Measurements from ENCODE around the gene SCNN1A. TPM values are rescaled to one million over a fixed set of nuclear protein-coding genes. Genes with fewer than 3 reads are reported as not detected.
A peak's percentile ranks its signal among the peaks of the same experiment; 100 is the strongest.

SCNN1A gene
- total and polyA plus RNA-seq, 2 of the 4 experiments (the other 2 are of a cell fraction) = 0.41 TPM; not detected in 1

- no peaks in the 10 kb centered on the region for H3K9me3 ChIP-seq (ENCODE audit: control insufficient read depth, insufficient read depth, low read length)
- ChIA-PET CTCF (interaction anchor here (0.6 to 1.4 kb wide), 5 partner anchors 10 to 335 kb away, joined by 3 to 5 read pairs (median 3); partner anchors contain the start of gene LTBR), POLR2A (ENCODE audit: unreplicated experiment) (interaction anchor here (0.6 kb wide), 1 partner anchor 13 kb away, joined by 3 read pairs; no protein-coding TSS in a partner anchor)
- dilution Hi-C loops (cut with HindIII; ENCODE audit: low sequenced_read_pairs, unreplicated experiment) (no loop called here), in situ Hi-C loops (cut with MboI; ENCODE audit: low sequenced_read_pairs) (no loop called here), intact Hi-C loops (cut with micrococcal nuclease) (loop anchor here (1.0 kb wide), 1 partner anchor 142 kb away; no protein-coding TSS in a partner anchor)
- ATAC-seq (ENCODE audit: low read depth) = peak; percentile 64
- H3K4ac ChIP-seq (ENCODE audit: low read depth, low read length) = peak overlapping the region; percentile 70
- peak overlapping the region; percentile 34 for H4K91ac ChIP-seq (ENCODE audit: insufficient read depth, low read depth, low read length)
- H2AK5ac ChIP-seq (ENCODE audit: low read depth, low read length) = peak overlapping the region; percentile 68
- H3K18ac ChIP-seq (ENCODE audit: low read depth, low read length) = peak overlapping the region; percentile 3
- H4K5ac ChIP-seq (ENCODE audit: low read depth, low read length) = peak overlapping the region; percentile 34
- peak overlapping the region; percentile 27 for H3K4me2 ChIP-seq (ENCODE audit: low read depth, low read length)
- peaks cover 25% of the 10 kb centered on the region for H3K4me1 ChIP-seq (ENCODE audit: control insufficient read depth, insufficient read depth, low read length)
- H3K27me3 ChIP-seq (ENCODE audit: control insufficient read depth, insufficient read depth, low read length) = no peaks in the 10 kb centered on the region
- H2AK9ac ChIP-seq (replicated peaks; ENCODE audit: low read depth, low read length, poor library complexity) = peak overlapping the region; percentile 13
- 14% methylated on average over 9 of the region's 14 CpGs; no CpG with 5 or more reads in 1 of the 2 experiments for WGBS, 2 experiments (ENCODE audit: extremely low coverage in 2 of 2, insufficient read length in 1 of 2)
- H2AFZ ChIP-seq (replicated peaks; ENCODE audit: low read length, poor library complexity) = peak overlapping the region; percentile 38
- H4K20me1 ChIP-seq (ENCODE audit: insufficient read depth, low read length) = peaks cover 16% of the 10 kb centered on the region; the same call in 1 of the 2 replicates
- peaks cover 26% of the 10 kb centered on the region for H3K36me3 ChIP-seq (ENCODE audit: control insufficient read depth, insufficient read depth, low read length)
- no peak overlapping the region for H3K4me3 ChIP-seq (ENCODE audit: insufficient read depth, low read depth, low read length)
- H2BK5ac ChIP-seq (ENCODE audit: low read depth, low read length, poor library complexity, severe bottlenecking) = peak overlapping the region; percentile 37
- H2BK20ac ChIP-seq (ENCODE audit: low read depth, low read length) = 0 out of 2 replicates have a peak overlapping the region, but pooled peaks have one; percentile 13
- H4K8ac ChIP-seq (ENCODE audit: low read depth in 2 of 2, low read length in 2 of 2) = peak overlapping the region; percentile 24 to 76
- no peak overlapping the region for H3K56ac ChIP-seq (ENCODE audit: extremely low read depth, insufficient read depth, low read length)
- H3K79me1 ChIP-seq (ENCODE audit: low read depth in 1 of 2, low read length in 2 of 2) = peaks cover 12 to 38% of the 10 kb centered on the region in 2 experiments; a peak in 3 of 4 replicates
- peak overlapping the region; percentile 62 for H2BK120ac ChIP-seq (ENCODE audit: low read depth, low read length)
- peak overlapping the region; percentile 2 for H3K9ac ChIP-seq (ENCODE audit: low read depth, low read length)
- H2BK15ac ChIP-seq (ENCODE audit: low read depth, low read length) = peak overlapping the region; percentile 7; the same call in 1 of the 3 replicates
- peak; percentile 94 for DNase-seq
- peaks cover 16% of the 10 kb centered on the region; the same call in 1 of the 2 replicates for H3K9me1 ChIP-seq (ENCODE audit: insufficient read depth, low read length)
- H3K14ac ChIP-seq (replicated peaks; ENCODE audit: low read depth, low read length) = peak overlapping the region; percentile 69
- no TSS peak for BruUV-seq (replicated peaks)
- H3K23ac ChIP-seq (ENCODE audit: low read depth, low read length) = peak overlapping the region; percentile 73
- peak overlapping the region; percentile 48 for H3K27ac ChIP-seq (ENCODE audit: insufficient read depth, low read length)
- TF ChIP-seq RCOR1 (IDR thresholded peaks at IDR 0.05; ENCODE audit: insufficient replicate concordance, low read length) (no peak), SMC3 (IDR thresholded peaks at IDR 0.05; ENCODE audit: low read depth, low read length) (peak; percentile 75), FOS (IDR thresholded peaks at IDR 0.05; ENCODE audit: low read depth, low read length) (peak; percentile 93), ELK1 (IDR thresholded peaks at IDR 0.05; ENCODE audit: borderline replicate concordance, low read depth, low read length) (no peak), MAFK (IDR thresholded peaks at IDR 0.05; ENCODE audit: low read depth, low read length) (peak; percentile 84), MXI1 (IDR thresholded peaks at IDR 0.05; ENCODE audit: borderline replicate concordance, low read depth, low read length) (no peak), CEBPB (IDR thresholded peaks at IDR 0.05; ENCODE audit: low read depth, low read length) (no peak), RAD21 (IDR thresholded peaks at IDR 0.05; ENCODE audit: low read length) (peak; percentile 58), MAZ (IDR thresholded peaks at IDR 0.05; ENCODE audit: borderline replicate concordance, low read depth, low read length) (no peak), BHLHE40 (IDR thresholded peaks at IDR 0.05; ENCODE audit: low read depth, low read length) (peak; percentile 38; the same call in 1 of the 2 replicates), USF2 (IDR thresholded peaks at IDR 0.05; ENCODE audit: low read depth, low read length) (no peak), POLR2A (IDR thresholded peaks at IDR 0.05; ENCODE audit: low read depth, low read length) (no peak; the same call in 1 of the 2 replicates), CHD1 (IDR thresholded peaks at IDR 0.05; ENCODE audit: low read depth, low read length) (no peak), NFE2L2 (IDR thresholded peaks at IDR 0.05; ENCODE audit: low read depth, low read length) (peak; percentile 38; the same call in 1 of the 2 replicates)
Measured at GRCh38 chr12:6323340-6323994, 51.9 kb downstream of the SCNN1A start.

All from IMR-90 (cell line).